Hepatocyte (in vitro differentiated cells): Measurements from ENCODE around the gene GJA9. TPM values are rescaled to one million over a fixed set of nuclear protein-coding genes. Genes with fewer than 3 reads are reported as not detected.

ENCODE experiments used
- DNase-seq: peaks from one replicate; pipeline ENCODE4 v3.0.0-alpha.2; 2016; ENCODE audit warnings: low spot score
- H2AFZ ChIP-seq: fragments of 200-600 bp; sonication (generic); 2 replicates; pipeline ENCODE4 v1.6.0; 2016; ENCODE audit warnings: antibody characterized with exemption, mild to moderate bottlenecking
- H3K27ac ChIP-seq: fragments of 200-600 bp; sonication (generic); 2 replicates; pipeline ENCODE4 v1.5.1; 2016; ENCODE audit warnings: mild to moderate bottlenecking
- H3K27me3 ChIP-seq: fragments of 200-600 bp; sonication (generic); 2 replicates; pipeline ENCODE4 v1.6.1; 2016
- H3K36me3 ChIP-seq: fragments of 200-600 bp; sonication (generic); replicated peaks from 2 replicates; pipeline ENCODE4 v1.5.1; 2016; ENCODE audit warnings: low read depth; ENCODE audit not compliant: insufficient read depth
- H3K4me1 ChIP-seq: fragments of 200-600 bp; sonication (generic); 2 replicates; pipeline ENCODE4 v1.5.1; 2016; ENCODE audit warnings: mild to moderate bottlenecking, moderate library complexity; ENCODE audit not compliant: insufficient read depth
- H3K4me2 ChIP-seq: fragments of 200-600 bp; sonication (generic); 2 replicates; pipeline ENCODE4 v1.6.0; 2016
- H3K4me3 ChIP-seq: fragments of 200-600 bp; sonication (generic); 2 replicates; pipeline ENCODE4 v1.5.1; 2016; ENCODE audit warnings: mild to moderate bottlenecking
- H3K79me2 ChIP-seq: fragments of 200-600 bp; sonication (generic); 2 replicates; pipeline ENCODE4 v1.6.0; 2017; ENCODE audit warnings: mild to moderate bottlenecking
- H3K9me2 ChIP-seq: fragments of 200-600 bp; sonication (generic); replicated peaks from 2 replicates; pipeline ENCODE4 v1.6.0; 2017; ENCODE audit warnings: mild to moderate bottlenecking; ENCODE audit not compliant: insufficient read depth
- H3K9me3 ChIP-seq: fragments of 200-600 bp; sonication (generic); 2 replicates; pipeline ENCODE4 v1.5.1; 2016; ENCODE audit warnings: low read depth, mild to moderate bottlenecking
- H4K20me1 ChIP-seq: fragments of 200-600 bp; sonication (generic); 2 replicates; pipeline ENCODE4 v1.6.0; 2016; ENCODE audit warnings: mild to moderate bottlenecking; ENCODE audit not compliant: insufficient read depth, poor library complexity, severe bottlenecking
- EZH2 ChIP-seq: fragments of 200-600 bp; sonication (generic); IDR thresholded peaks from 2 replicates; pipeline ENCODE4 v1.6.1; 2016; ENCODE audit warnings: antibody characterized with exemption, mild to moderate bottlenecking, borderline replicate concordance
- EZH2phosphoT487 ChIP-seq: fragments of 200-600 bp; sonication (generic); IDR thresholded peaks from one replicate; pipeline ENCODE4 v1.6.1; 2018; ENCODE audit warnings: antibody characterized with exemption, mild to moderate bottlenecking, low read depth, moderate library complexity; ENCODE audit not compliant: unreplicated experiment, severe bottlenecking
- WGBS: methylation state at CpG from one replicate; pipeline ENCODE4 v1.1.6; 2016; ENCODE audit warnings: low lambda C conversion rate; ENCODE audit errors: missing lambda C conversion rate; 5-methylcytosine and 5-hydroxymethylcytosine counted together
- polyA plus RNA-seq: library from polyadenylated mRNA; unstranded; fragments of >200 nt; fragmentation: Nextera tagmentation; extraction: Ambion mirVana; gene quantifications from 2 replicates; pipeline ENCODE4 v1.2.1, GENCODE V29; 2016
- small RNA-seq: library from RNA; depleted of rRNA; stranded (forward); fragments of <200 nt; gene quantifications from one replicate; pipeline ENCODE3, GENCODE V24; 2014
- total RNA-seq: library from RNA; depleted of rRNA; stranded (reverse); fragments of >200 nt; gene quantifications from 2 replicates; pipeline ENCODE4 v1.2.3, GENCODE V29; 2014
- TF ChIP-seq, protein P1 (sequence below): fragments of 200-600 bp; sonication (generic); IDR thresholded peaks from 2 replicates; pipeline ENCODE4 v1.5.1; 2016; ENCODE audit warnings: antibody characterized with exemption, mild to moderate bottlenecking; ENCODE audit not compliant: poor library complexity

GJA9 gene
- total and polyA plus RNA-seq, 2 experiments from 2014 or later: 0.34 TPM; not detected in 1

DNA sequence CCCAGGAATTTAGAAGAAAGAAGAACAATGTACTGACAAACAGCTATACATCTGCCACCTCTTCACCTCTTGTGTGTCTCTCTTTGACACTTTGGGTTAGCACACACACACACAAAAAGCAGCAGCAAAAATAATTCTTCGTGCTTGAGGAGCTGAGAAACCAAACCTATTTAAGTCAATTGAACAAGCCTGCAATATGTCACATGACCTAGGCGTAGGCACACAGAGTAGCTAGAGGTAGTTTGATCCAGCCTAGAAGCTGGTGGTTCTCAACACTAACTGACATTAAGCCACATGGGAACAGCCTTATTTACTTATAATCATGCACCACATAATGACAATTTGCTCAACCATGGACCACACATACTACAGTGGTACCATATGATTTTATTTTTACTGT is 54.1 kb downstream of the GJA9 start:
- Histone ChIP-seq H3K4me2 (no peak overlapping the region), H3K27me3 (peaks cover 34% of the 10 kb centered on the region), H3K4me1 (no peaks in the 10 kb centered on the region), H3K36me3 (no peaks in the 10 kb centered on the region), H3K79me2 (no peaks in the 10 kb centered on the region), H3K27ac (no peak overlapping the region), H3K9me2 (no peaks in the 10 kb centered on the region), H2AFZ (no peak overlapping the region), H3K9me3 (no peaks in the 10 kb centered on the region), H3K4me3 (no peak overlapping the region), H4K20me1 (no peaks in the 10 kb centered on the region)
- no peak for DNase-seq
- TF ChIP-seq, protein P1, sequence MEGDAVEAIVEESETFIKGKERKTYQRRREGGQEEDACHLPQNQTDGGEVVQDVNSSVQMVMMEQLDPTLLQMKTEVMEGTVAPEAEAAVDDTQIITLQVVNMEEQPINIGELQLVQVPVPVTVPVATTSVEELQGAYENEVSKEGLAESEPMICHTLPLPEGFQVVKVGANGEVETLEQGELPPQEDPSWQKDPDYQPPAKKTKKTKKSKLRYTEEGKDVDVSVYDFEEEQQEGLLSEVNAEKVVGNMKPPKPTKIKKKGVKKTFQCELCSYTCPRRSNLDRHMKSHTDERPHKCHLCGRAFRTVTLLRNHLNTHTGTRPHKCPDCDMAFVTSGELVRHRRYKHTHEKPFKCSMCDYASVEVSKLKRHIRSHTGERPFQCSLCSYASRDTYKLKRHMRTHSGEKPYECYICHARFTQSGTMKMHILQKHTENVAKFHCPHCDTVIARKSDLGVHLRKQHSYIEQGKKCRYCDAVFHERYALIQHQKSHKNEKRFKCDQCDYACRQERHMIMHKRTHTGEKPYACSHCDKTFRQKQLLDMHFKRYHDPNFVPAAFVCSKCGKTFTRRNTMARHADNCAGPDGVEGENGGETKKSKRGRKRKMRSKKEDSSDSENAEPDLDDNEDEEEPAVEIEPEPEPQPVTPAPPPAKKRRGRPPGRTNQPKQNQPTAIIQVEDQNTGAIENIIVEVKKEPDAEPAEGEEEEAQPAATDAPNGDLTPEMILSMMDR: no peak
- TF ChIP-seq EZH2phosphoT487: no peak
- TF ChIP-seq EZH2: no peak
- 81% methylated on average over 2 of the region's 2 CpGs for WGBS

DNA sequence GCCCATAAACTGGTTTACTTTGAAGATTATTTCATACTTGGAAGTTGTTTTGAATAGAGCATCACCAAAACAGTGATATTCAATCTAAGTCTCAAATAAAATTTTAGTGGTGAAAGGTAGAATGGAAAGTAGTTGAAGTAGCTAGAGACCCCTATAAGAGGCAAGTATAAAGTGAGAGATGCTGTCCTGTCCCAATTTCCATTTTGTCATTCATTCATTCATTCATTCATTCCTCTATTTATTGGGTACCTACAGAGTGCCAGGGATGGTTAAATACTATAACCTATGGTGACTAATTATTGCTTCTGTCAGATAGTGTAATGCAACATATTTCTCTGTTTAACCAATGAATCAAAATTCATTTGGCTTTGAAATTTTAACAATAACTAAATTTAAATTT is 54.5 kb downstream of the GJA9 start:
- no peaks in the 10 kb centered on the region for H3K9me2 ChIP-seq
- H3K4me2 ChIP-seq: no peak overlapping the region

DNA sequence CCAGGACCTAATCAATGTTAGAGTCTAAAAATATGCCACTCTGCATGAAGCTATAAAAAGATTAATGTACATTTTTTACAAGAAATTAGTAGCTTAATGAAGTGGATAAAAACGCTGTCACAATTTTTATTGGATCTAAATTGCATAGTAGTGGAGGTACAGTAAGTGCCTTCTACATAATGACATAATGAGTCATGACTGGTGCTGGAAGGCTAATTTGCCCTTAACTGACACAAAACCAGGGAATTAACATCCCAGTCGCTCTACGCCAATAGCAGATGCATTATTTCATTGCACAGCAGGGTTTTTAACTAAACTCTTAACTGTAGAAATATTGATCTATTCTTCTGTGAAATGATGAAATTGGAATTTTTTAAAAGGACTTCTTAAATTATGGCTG is 55.1 kb downstream of the GJA9 start:
- Histone ChIP-seq H3K27ac (no peak overlapping the region), H3K79me2 (no peaks in the 10 kb centered on the region), H3K9me3 (no peaks in the 10 kb centered on the region), H2AFZ (no peak overlapping the region), H3K27me3 (peaks cover 45% of the 10 kb centered on the region), H3K4me3 (no peak overlapping the region), H4K20me1 (no peaks in the 10 kb centered on the region), H3K36me3 (no peaks in the 10 kb centered on the region), H3K4me2 (no peak overlapping the region), H3K9me2 (no peaks in the 10 kb centered on the region), H3K4me1 (no peaks in the 10 kb centered on the region)
- TF ChIP-seq, protein P1: no peak
- TF ChIP-seq EZH2 (no peak), EZH2phosphoT487 (no peak)
- no peak for DNase-seq
- WGBS: 64% methylated on average over 3 of the region's 3 CpGs

More for the DNA sequence above, 54.5 kb downstream of the GJA9 start:
- no peak overlapping the region for H3K27ac ChIP-seq
- TF ChIP-seq EZH2: no peak
- TF ChIP-seq EZH2phosphoT487: no peak
- TF ChIP-seq, protein P1: no peak
- H3K9me3 ChIP-seq: no peaks in the 10 kb centered on the region
- H3K79me2 ChIP-seq: no peaks in the 10 kb centered on the region
- H3K4me3 ChIP-seq: no peak overlapping the region
- no peaks in the 10 kb centered on the region for H4K20me1 ChIP-seq
- DNase-seq: no peak
- H3K27me3 ChIP-seq: peaks cover 38% of the 10 kb centered on the region
- H2AFZ ChIP-seq: no peak overlapping the region
- H3K4me1 ChIP-seq: no peaks in the 10 kb centered on the region
- H3K36me3 ChIP-seq: no peaks in the 10 kb centered on the region

Small RNA genes within 50 kb of the gene (small RNA-seq; reads per million reads assigned to genes)
- gene GJA9-MYCBP (not detected), gene RNU6-605P (not detected)

Other genes with a start within 250 kb of the GJA9 start
- gene RRAGC, start 21.8 kb downstream of the GJA9 start, total RNA-seq: 28.0 and 36.6 TPM in 2 replicates
- gene RRAGC, start 21.8 kb downstream of the GJA9 start, polyA plus RNA-seq: 21.7 and 26.3 TPM in 2 replicates
- 14.7 and 20.5 TPM in 2 replicates for gene MYCBP, start 8.2 kb downstream of the GJA9 start, total RNA-seq
- gene MYCBP, start 8.2 kb downstream of the GJA9 start, polyA plus RNA-seq: 33.9 and 38.4 TPM in 2 replicates
- 0.57 TPM in 1 of 2 replicates, not detected in the other for gene RHBDL2, start 60.2 kb upstream of the GJA9 start, total RNA-seq
- gene RHBDL2, start 60.2 kb upstream of the GJA9 start, polyA plus RNA-seq: 0.77 and 1.4 TPM in 2 replicates
- gene AKIRIN1, start 109.7 kb upstream of the GJA9 start, total RNA-seq: 75.1 and 81.9 TPM in 2 replicates
- gene AKIRIN1, start 109.7 kb upstream of the GJA9 start, polyA plus RNA-seq: 70.7 and 77.3 TPM in 2 replicates
- 449 and 465 TPM in 2 replicates for gene NDUFS5, start 144.8 kb upstream of the GJA9 start, total RNA-seq
- gene NDUFS5, start 144.8 kb upstream of the GJA9 start, polyA plus RNA-seq: 535 and 547 TPM in 2 replicates